Epidermal melanocyte (primary cell): ENCODE results near the gene MYO18A.
"Not testable (repeated sequence)": the region's sequence is repeated elsewhere in the genome, so short reads cannot be mapped to it uniquely, and the experiment has no call there.

ENCODE experiments used
- DNase-seq: peaks from one replicate; pipeline ENCODE4 v3.0.0; 2011; ENCODE audit warnings: low spot score; ENCODE audit not compliant: insufficient read length

MYO18A gene, protein sequence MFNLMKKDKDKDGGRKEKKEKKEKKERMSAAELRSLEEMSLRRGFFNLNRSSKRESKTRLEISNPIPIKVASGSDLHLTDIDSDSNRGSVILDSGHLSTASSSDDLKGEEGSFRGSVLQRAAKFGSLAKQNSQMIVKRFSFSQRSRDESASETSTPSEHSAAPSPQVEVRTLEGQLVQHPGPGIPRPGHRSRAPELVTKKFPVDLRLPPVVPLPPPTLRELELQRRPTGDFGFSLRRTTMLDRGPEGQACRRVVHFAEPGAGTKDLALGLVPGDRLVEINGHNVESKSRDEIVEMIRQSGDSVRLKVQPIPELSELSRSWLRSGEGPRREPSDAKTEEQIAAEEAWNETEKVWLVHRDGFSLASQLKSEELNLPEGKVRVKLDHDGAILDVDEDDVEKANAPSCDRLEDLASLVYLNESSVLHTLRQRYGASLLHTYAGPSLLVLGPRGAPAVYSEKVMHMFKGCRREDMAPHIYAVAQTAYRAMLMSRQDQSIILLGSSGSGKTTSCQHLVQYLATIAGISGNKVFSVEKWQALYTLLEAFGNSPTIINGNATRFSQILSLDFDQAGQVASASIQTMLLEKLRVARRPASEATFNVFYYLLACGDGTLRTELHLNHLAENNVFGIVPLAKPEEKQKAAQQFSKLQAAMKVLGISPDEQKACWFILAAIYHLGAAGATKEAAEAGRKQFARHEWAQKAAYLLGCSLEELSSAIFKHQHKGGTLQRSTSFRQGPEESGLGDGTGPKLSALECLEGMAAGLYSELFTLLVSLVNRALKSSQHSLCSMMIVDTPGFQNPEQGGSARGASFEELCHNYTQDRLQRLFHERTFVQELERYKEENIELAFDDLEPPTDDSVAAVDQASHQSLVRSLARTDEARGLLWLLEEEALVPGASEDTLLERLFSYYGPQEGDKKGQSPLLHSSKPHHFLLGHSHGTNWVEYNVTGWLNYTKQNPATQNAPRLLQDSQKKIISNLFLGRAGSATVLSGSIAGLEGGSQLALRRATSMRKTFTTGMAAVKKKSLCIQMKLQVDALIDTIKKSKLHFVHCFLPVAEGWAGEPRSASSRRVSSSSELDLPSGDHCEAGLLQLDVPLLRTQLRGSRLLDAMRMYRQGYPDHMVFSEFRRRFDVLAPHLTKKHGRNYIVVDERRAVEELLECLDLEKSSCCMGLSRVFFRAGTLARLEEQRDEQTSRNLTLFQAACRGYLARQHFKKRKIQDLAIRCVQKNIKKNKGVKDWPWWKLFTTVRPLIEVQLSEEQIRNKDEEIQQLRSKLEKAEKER (N-terminal part only)

DNA sequence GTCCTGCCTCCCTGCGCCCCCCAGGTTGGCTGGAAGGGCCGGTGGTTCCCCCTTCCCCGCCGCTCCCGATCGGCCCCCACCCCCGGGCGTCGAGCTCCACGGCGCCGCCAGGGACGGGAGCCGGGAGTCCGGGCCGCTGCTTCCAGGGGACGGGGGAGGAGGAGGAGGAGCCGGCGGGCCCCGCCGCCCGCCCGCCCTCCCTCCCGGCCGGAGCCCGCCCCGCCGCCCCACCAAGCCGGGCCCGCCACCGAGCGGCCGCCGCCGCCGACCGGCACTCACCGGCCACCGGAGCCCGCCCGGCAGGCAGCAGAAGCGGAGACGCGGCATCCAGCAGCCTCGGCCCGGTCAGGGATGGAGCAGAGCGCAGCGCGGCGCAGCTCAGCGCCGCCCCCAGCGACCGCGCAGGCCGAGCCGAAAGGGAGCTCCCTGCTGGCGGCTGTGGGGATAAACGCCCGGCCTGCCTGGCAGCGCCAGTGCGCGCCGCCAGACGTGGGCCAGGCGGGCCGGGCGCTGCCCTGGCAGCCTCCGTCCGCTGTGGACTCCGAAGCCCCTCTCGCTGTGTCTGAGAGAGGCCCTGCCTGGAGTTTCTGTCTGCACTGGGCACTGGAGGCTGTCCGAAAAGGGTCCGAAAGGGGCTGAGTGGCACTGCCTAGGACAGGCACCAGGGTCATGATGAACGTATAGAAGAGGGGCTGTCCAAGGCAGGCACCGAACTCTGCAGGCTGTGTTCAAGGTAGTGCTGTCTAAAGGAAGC is at the start of gene MYO18A:
Gene MYO18A, minus strand, starts transcription at position 365 of the 754 bp plus-strand sequence. CDS start 13,458 bp downstream, outside the sequence.
- peak; percentile 90 for DNase-seq

DNA sequence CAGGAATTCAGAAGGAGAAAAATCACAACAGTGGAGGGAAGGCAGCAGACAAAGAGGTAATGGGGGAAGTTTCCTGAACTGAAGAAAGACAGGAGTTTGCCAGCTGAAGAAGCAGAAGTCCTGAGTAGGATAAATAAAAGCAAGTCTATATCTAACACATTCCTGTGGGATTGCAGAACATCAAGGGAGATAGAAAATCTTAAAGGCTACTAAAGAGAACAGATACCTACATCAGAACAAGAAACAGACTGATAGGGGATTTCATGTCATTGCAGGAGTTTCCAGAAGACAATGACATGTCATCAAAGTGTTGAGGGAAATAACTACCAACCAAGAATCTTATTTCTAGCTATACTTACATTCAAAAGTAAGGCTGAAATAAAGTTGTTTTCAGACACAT is 45.2 kb upstream of the MYO18A start:
- DNase-seq = no peak

DNA sequence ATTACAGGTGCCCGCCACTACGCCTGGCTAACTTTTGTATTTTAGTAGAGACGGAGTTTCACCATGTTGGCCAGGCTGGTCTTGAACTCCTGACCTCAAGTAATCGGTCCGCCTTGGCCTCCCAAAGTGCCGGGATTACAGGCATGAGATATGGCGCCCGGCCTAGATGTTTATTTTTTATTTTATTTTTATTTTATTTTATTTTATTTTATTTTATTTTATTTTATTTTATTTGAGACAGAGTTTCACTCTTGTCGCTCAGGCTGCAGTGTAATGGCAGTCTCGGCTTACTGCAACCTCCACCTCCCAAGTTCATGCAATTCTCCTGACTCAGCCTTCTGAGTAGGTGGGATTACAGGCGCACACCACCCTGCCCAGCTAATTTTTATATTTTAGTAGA is 41.1 kb upstream of the MYO18A start:
- not testable (repeated sequence) for DNase-seq

DNA sequence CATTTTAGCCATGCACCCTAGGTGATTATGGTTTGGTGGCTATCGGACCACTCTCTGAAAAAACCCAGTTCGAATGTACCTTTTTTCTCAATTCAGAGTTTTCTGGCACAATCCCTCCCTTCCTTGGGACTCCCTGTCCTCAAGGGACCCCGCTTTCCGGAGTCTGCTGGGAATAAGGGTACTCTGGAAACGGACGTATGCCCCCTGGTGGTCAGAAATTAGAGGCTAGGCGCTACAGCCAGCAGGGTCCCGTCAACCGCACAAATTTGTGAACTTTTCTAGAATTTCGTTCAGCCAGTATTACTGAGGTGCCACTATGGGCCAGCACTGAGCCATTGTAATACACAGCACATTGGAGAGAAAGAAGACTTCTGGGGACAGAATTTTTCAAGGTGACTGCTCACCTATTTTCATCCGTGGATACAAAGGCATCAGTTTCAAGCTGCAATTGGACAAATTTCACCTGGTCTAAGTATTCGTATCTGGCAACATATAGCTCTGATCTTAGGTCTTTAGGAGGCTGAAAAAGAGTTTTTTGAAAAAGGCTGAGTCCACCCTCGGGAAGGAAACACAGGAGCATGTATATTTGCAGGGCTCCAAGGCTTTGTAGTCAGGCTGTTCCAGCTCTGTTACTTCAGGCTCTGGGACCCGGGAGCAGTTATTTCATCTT is 39.3 kb upstream of the MYO18A start:
- DNase-seq = peak; percentile 80

DNA sequence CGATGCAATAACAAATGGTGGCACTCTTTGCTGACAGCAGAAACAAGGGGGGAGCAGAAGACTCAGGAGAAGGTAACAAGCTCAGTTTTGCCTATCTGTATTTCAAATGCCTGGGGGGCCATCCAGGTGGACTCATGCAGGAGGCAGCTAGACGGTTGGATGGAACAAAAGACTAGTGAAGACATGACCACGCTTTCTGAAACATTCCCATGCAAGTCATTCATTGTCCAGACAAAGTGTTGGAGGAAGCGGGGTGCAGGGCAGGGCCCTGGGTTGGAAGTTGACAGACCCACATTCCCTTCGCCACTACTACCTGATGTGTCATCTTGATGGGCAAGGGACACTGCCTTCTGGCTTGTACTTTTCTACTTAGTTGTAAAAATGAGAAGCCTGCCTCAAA is 36.7 kb upstream of the MYO18A start:
- no peak for DNase-seq

DNA sequence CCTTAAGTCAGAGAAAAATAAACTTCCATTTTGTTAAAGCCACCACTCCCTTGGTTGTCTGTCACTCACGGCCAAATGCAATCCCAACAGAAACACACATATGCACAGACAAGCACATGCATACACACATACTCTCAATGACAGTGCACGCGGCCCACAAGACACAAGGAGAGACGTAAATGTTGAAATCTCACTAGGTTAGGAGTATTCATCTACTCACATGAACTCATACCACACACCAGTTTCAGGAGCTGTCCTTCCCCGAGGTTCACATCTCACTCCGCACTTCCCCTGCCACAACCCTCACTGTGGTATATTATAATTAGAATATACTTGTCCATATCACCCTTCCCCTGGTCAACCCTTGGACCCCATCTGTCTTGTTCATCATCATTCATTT is 36.0 kb upstream of the MYO18A start:
- DNase-seq = no peak

DNA sequence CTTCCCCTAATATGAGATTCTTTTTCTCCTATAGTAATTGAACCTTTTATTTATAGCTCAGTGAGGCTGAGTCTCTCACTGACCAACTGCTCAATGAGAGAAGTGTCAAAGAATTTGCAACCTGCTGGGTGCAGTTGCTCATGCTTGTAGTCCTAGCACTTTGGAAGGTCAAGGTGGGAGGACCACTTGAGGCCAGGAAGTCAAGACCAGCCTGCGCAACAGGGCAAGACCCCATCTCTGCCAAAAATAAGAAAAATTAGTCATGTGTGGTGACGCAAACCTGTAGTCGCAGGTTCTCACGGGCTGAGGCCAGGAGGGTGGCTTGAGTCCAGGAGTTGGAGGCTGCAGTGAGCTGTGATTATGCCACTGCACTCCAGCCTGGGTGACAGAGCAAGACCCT is 35.5 kb upstream of the MYO18A start:
- no peak for DNase-seq

DNA sequence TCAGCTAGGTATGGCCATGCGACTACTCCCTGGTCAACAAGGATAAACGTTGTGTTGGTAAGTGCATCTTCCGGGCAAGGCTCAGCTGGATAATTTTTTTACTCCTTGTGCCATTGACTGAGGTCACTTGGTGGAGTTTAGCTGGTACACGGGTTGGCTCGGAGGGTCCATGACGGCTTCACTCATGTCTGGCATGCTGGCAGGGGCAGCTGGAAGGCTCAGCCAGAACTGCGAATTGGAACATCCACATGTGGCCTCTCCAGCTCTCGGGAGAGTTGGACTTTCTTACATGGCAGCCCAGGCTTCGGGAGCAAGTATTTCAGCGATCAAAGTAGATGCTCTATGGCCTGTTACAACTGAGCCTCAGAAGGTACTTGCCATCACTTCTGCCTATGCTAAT is 35.0 kb upstream of the MYO18A start:
- no peak for DNase-seq

DNA sequence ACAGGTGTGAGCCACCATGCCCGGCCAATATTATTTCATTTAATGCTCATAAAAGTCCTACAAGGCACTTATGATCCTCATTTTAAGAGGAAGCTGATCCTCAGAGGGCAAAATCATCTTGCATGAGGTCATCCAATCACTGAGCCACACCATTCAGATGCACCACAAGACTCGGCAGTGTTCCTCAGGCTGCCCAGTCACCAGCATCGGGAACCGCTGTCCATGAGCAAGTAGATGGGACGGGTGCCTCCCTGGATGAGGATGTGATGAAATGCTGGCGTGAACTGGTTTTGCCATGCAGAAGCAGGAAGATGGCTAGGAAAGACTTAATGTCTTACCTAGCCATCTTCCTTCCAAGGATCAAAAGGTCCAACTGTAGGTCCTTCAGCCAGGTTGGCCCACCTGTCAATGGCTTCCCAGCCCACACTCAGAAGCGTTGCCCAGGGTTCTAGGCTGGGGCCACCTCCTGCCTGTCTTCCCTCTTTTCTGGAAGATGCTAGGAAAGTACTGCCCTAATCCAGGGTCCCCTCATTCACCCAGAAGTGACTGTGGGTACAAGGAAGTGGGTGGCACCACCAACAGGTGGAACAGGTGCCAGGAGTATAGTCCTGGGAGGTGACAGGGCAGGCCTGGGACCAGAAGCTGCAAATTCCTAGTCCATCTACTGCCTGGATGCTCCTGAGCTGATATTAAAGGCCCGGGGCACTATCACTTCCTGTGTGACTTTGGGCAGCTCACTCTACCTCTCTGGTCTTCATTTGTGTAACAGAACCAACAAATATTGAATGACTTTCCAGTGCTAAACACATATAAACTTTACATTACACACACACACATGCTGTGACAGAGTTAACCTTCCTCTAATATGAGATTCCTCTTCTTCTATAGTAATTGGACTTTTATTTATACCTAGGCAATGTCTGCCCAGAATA is 34.3 kb upstream of the MYO18A start:
- no peak for DNase-seq

DNA sequence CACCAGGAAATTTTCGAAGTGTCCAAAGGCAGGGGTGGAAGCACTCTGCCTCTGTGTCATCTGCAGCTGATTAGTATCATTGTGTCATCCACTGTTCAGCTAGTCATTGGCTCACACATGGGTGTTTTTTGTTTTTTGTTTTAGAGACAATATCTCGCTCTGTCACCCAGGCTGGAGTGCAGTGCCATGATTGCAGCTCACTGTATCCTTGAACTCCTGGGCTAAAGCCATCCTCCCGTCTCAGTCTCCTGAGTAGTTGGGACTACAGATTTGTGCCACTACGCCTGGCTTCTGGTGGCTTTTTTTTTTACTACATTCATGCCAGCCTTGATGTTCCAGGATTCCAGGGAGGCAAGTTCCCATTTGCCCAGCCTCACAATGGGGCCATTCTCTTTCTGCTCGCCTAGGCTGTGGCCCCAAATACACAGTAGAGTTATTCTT is 32.5 kb upstream of the MYO18A start:
- no peak for DNase-seq

DNA sequence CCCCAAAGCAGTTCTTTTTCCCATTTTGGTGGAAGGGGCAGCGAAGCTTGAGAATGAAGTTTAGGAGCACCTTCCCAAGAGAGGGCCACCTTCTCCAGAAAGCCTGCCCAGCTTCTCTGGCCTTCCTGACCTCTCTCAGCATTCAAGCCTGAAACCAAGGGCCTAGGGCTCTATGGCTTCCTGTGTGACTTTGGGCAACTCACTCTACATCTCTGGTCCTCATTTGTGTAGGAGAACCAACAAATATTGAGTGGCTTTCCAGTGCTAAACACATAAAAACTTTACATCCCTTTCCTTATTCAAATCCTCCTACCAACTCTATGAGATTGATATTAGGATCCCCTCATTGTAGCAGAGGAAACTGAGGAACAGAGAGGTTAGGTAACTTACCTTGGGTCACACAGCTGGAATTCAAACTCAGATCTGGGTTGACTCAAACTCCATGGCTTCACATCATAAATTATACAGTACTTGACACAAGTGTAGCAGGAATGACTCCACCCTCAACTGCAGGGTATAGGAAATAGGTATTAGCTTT is 32.0 kb upstream of the MYO18A start:
- no peak for DNase-seq

DNA sequence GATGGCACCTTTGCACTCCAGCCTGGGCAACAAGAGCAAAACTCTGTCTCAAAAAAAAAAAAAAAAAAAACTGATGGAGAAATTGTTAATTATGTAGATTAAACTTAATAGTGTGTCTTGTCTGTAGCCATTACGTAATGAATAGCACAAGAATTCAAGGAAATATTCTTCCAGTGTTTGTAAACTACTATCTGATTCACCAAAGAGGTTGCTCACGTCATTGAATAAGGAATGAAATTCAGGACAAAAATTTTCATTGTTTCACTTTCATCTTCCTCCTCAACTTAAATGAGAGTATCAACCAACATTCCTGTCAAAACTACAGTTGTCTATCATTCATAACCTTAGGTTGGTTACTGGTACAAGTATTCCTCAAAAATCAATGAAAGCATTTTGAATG is 30.7 kb upstream of the MYO18A start:
- no peak for DNase-seq

DNA sequence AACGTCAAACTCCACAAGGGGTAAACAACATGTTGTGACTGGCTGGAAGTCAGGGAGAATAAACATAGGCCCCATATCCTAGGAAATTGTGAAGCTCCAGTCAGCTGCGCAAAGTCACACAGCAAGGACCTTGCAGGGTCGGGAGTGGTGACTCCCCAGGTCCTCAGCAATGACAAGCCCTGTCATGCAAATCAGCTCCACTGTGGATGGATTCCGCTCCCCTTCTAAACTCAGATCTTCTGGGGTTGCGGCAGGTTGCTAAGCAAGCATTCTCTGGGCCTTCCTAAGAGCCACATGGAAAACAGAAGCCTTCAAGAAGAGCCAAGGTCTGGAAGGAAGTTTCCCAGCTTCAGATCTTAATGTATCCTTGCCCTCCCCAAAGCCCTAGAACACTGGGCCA is 28.9 kb upstream of the MYO18A start:
- no peak for DNase-seq

DNA sequence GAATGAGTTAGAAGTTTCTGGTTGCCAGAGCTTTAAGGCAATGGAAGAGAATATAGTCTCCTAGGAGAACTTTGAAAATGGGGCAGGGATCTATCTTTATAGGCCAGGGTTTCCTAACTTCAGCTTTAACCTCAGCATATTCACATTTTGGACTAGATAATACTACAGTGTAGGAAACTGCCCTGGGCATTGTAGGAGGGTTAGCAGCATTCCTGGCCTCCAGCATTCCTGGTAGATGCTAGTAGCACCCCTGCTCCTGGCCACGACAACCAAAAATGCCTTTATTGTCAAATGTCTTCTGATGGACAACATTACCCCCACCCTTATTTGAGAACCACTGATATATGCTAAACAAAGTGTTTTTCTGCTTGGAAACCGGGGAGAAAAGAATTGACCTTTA is 27.8 kb upstream of the MYO18A start:
- no peak for DNase-seq

DNA sequence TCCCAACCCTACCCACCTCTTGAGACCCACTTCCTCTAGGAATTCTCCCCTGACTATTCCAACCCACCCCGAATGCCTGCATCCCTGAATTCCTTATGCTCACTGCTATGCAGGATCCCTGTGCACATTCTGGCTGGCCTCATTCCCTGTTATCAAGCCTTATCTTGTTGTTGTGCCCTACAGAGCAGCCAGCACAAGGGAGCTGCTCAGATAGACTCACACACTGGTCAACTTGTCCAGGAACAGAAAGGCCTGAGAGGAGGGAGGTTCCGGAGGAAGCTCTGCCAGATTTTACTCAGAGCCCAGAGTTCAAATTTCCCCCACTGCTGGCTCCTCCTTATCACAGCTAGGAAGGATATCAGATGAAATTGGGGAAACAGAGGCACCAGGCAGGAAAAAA is 24.8 kb upstream of the MYO18A start:
- DNase-seq = no peak

DNA sequence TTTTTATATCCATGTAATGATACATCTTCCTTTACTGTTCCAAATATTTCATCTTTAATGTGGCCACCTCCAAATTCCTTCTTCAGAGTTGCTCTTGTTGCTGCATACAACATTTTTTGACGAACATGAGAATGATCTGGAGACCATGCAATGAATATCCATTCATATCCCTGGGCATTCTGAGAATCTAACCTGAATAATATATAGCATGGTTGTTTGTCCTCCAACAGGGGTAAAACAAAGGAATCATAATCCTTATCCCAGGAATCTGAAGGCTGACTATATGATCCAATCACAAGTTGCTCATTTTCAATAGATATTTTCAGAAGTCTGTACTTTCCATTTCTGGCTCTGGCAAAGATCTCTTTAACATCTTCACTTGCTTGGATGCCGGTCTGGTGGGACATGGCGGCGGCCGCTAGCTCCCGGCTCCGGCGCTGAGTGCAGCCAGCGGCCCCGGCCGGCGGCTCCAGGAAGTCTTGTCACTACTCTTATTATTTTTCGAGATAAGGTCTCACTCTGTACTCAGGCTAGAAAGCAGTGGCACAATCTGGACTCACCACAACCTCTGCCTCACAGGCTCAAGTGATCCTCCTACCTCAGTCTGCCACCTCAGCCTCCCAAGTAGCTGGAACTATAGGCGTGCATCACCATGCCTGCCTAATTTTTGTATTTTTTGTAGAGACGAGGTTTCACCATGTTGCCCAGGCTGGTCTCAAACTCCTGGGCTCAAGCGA is 24.0 kb upstream of the MYO18A start:
- DNase-seq = not testable (repeated sequence)

DNA sequence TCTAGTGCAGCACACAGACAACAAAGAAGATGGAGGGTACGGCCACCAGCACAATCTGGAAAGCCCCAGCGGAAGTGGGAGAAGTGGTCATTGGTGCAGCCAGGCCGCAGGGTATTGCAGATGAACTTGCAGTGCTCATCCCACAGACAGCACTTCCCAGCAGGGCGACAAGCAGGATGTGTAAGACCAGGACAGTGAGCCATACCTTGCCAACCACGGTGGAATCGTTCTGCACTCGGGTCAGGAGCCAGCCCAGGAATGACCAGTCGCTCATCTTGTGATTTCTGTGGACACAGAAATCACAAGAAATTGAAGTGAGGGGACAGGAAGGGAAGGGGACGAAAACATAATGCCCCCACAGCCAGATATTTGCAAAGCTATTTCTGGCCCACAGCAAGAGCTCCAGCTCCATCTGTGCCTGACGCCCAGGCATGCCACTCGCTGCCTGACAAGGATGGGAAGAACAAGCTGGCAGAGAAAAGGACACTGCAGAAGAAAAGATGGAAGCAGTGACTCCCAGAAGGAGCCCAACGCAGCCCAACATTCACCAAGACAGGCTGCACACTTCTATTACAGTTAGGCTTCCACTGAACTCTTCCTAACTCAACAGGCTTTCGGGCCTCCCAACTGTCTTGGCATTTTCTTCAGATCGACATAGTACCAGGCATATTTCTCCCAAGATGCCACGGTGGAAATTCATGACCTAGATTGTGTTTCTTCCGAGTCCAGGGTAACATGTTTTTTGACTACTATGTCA is 17.5 kb upstream of the MYO18A start:
- DNase-seq = no peak
